Measurements from ENCODE around the gene PLEKHA6.

PLEKHA6 gene, protein sequence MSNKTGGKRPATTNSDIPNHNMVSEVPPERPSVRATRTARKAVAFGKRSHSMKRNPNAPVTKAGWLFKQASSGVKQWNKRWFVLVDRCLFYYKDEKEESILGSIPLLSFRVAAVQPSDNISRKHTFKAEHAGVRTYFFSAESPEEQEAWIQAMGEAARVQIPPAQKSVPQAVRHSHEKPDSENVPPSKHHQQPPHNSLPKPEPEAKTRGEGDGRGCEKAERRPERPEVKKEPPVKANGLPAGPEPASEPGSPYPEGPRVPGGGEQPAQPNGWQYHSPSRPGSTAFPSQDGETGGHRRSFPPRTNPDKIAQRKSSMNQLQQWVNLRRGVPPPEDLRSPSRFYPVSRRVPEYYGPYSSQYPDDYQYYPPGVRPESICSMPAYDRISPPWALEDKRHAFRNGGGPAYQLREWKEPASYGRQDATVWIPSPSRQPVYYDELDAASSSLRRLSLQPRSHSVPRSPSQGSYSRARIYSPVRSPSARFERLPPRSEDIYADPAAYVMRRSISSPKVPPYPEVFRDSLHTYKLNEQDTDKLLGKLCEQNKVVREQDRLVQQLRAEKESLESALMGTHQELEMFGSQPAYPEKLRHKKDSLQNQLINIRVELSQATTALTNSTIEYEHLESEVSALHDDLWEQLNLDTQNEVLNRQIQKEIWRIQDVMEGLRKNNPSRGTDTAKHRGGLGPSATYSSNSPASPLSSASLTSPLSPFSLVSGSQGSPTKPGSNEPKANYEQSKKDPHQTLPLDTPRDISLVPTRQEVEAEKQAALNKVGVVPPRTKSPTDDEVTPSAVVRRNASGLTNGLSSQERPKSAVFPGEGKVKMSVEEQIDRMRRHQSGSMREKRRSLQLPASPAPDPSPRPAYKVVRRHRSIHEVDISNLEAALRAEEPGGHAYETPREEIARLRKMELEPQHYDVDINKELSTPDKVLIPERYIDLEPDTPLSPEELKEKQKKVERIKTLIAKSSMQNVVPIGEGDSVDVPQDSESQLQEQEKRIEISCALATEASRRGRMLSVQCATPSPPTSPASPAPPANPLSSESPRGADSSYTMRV

DNA sequence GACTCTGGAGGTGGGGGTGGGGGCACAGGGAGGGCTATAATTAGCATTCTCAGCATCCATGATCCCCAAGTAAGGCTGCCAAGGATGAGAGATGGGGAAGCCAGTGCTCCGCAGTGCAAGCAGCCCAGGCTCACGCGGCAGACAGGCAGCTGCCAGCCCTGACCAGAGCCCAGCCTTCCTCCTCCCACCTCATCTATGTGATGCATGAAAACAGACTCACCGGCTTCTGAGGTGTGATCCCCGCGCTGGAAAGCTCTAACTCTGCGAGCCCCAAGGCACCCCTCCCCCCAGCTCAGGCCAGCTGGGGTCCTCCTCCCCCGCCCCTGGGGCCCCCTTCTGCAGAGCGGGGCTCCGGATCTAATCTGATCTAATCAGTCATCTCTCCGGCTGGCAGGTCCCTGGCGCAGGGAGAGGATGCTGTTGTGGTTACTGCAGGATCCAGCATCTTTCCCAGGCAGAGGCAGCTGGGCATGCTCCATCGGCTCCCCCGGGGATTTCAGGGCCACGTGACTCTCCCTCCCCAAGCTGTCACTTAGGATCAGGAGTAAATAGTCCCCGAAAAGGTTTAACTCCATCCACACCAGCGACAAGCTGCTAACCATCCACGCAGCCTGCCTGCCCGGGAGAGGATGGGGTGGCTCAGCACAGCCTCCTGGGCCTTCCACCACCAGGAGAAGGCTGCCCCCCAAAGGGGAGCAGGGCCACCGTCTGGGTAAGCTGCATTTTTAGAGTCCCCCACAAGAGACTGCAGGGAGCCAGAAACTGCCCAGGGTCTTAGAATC lies at the start of gene PLEKHA6:
Gene PLEKHA6 (minus strand): TSS at position 456 of the 782 bp plus-strand sequence. CDS start 86,202 bp downstream, outside the sequence.
- H3K4me3 ChIP-seq (ENCODE audit: low read depth, low read length), result no peak within 1 kb of the TSS
- DNase-seq (ENCODE audit: low read depth), result peak; percentile 65
- TF ChIP-seq, protein P1, sequence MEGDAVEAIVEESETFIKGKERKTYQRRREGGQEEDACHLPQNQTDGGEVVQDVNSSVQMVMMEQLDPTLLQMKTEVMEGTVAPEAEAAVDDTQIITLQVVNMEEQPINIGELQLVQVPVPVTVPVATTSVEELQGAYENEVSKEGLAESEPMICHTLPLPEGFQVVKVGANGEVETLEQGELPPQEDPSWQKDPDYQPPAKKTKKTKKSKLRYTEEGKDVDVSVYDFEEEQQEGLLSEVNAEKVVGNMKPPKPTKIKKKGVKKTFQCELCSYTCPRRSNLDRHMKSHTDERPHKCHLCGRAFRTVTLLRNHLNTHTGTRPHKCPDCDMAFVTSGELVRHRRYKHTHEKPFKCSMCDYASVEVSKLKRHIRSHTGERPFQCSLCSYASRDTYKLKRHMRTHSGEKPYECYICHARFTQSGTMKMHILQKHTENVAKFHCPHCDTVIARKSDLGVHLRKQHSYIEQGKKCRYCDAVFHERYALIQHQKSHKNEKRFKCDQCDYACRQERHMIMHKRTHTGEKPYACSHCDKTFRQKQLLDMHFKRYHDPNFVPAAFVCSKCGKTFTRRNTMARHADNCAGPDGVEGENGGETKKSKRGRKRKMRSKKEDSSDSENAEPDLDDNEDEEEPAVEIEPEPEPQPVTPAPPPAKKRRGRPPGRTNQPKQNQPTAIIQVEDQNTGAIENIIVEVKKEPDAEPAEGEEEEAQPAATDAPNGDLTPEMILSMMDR (conservative IDR thresholded peaks at IDR 0.05; ENCODE audit: low read depth, low read length), result peak; percentile 69

DNA sequence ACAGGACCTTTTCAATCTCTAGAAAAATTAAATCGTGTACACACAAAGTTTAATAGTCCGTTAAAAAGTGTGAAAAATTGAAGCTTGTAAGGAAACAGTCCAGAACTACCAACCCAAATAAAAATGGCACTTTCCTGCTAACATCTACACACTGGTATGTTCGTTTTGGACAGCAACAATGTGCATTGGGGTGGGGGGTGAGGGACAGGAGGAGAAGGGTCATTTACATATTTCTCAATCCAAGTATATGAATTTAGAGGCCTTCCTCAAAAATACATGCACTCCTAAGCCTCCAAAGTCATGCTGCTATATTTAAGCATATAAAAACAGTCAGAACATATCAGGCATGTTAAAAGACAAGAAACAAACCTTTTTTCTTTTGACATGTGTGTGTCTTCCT lies 49.4 kb upstream of the PLEKHA6 start:
- peak overlapping the region; percentile 88 for H3K4me3 ChIP-seq (ENCODE audit: low read depth, low read length)
- TF ChIP-seq, protein P1 (conservative IDR thresholded peaks at IDR 0.05; ENCODE audit: low read depth, low read length), result no peak
- peak; percentile 29 for DNase-seq (ENCODE audit: low read depth)

DNA sequence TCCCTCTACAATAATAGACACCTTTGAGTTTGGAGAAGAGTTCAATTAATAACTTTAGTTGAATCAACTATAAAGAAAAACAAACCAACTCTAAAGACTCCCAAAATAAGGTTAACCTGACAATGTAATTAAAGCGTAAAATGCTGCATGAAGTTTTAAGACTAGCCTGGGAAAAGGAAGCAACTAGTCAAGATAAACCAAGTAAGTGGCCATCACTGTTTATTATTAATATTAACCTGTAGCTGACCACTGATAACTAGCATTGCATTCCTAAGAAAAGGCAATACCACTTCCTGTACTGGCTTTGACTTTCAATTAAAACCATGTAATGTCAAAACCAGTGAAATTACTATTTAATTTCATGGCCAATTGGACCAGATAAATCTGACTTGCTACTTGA lies 48.9 kb upstream of the PLEKHA6 start:
- TF ChIP-seq, protein P1 (conservative IDR thresholded peaks at IDR 0.05; ENCODE audit: low read depth, low read length), result no peak
- DNase-seq (ENCODE audit: low read depth), result no peak
- peak overlapping the region; percentile 88 for H3K4me3 ChIP-seq (ENCODE audit: low read depth, low read length)

DNA sequence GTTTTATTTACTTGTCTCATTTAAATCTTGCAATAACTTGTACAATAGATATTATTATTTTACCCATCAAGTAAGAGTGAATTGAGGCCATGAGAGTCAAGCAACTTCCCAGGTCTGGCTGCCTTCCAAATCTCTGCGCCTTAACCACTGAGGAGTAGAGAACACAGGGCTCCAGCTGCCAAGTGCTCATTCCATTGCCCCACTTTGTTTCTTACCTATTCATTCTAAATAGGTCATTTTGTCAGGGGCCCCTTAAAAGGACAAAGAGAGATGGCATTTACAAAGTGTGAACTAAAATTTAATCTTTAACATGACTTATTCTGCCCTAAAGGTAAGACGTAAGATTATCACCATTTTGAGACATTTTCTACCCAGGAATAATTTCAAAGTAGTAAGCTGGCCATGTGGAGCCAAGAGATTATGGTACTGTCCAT lies 48.4 kb upstream of the PLEKHA6 start:
- peak; percentile 83 for DNase-seq (ENCODE audit: low read depth)
- TF ChIP-seq, protein P1 (conservative IDR thresholded peaks at IDR 0.05; ENCODE audit: low read depth, low read length), result no peak
- peak overlapping the region; percentile 88 for H3K4me3 ChIP-seq (ENCODE audit: low read depth, low read length)

DNA sequence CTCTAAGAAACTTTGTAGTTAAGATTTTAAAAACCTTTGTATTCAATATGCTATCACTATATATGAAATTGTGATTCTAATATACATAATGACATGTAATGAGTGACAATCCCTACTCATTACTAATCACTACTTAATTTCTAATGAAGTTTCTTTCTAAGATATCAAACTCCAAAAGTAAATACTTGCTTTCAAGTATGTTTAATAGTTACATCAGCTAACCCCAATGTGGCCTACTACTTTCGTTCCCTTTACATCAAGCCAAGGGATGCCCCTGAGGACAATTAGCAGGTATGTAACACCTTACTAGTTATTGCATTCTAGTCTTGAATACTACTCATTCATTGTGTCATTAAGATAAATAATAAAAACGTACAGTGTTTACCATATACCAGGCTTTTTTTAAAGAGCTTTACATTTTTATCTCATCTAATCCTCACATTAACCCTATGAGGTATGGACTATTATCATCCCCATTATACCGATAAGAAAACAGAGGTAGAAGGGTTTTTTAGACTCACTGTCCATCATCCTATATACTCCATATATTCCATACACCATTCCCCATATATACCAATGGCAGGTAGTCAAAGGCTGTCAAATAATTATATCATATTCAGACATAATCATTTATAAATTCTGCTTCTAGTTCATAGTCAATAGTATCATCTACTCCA lies 47.7 kb upstream of the PLEKHA6 start:
- TF ChIP-seq, protein P1 (conservative IDR thresholded peaks at IDR 0.05; ENCODE audit: low read depth, low read length), result no peak
- DNase-seq (ENCODE audit: low read depth), result no peak
- peak overlapping the region; percentile 88 for H3K4me3 ChIP-seq (ENCODE audit: low read depth, low read length)

DNA sequence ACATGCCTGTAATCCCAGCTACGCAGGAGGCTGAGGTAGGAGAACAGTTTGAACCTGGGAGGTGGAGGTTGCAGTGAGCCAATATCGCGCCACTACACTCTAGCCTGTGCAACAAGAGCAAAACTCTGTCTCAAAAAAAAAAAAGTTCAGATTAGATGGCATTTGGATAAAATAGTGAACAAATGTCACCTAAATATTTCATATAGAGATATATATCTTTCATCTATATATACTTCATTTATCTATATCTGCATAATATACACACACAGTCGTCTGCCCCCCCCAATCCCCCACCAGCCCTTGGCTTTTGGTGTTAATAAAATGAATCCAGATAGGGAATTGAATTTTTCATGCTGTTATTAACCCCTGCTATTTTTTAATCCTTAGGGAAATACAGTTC lies 46.9 kb upstream of the PLEKHA6 start:
- H3K4me3 ChIP-seq (ENCODE audit: low read depth, low read length), result peak overlapping the region; percentile 88
- TF ChIP-seq, protein P1 (conservative IDR thresholded peaks at IDR 0.05; ENCODE audit: low read depth, low read length), result no peak
- no peak for DNase-seq (ENCODE audit: low read depth)

Measured in choroid plexus epithelial cell (primary cell).